Tibial nerve (tissue), 4 donors: Measurements from ENCODE around the gene C4BPA. TPM values are rescaled to one million over a fixed set of nuclear protein-coding genes. Genes with fewer than 3 reads are reported as not detected.

Experiments used
- DNase-seq, 2 donors: peaks; one replicate each; pipeline ENCODE4 v3.0.0-alpha.2; 2019; ENCODE audit warnings: low spot score in 2 of 2
- H3K27ac ChIP-seq, 4 donors: fragments of 200-600 bp; sonication (generic) in 3 of 4; one replicate each; pipeline ENCODE4 v1.5.1; 2017 to 2019; ENCODE audit warnings: mild to moderate bottlenecking in 1 of 4
- H3K27me3 ChIP-seq, 2 donors: fragments of 200-600 bp; sonication (generic) in 1 of 2; one replicate each; pipeline versions ENCODE4 v1.5.1 to v1.6.0; 2017 to 2019
- H3K36me3 ChIP-seq, 3 donors: fragments of 200-600 bp; sonication (generic); one replicate each; pipeline ENCODE4 v1.5.1; 2018 to 2019
- H3K4me1 ChIP-seq, 4 donors: fragments of 200-600 bp; sonication (generic) in 3 of 4; one replicate each; pipeline ENCODE4 v1.5.1; 2017 to 2019
- H3K4me3 ChIP-seq, 4 donors: fragments of 200-600 bp; sonication (generic) in 3 of 4; one replicate each; pipeline ENCODE4 v1.5.1; 2017 to 2019; ENCODE audit warnings: mild to moderate bottlenecking in 1 of 4, moderate library complexity in 1 of 4
- H3K9me3 ChIP-seq, 4 donors: fragments of 200-600 bp; sonication (generic) in 3 of 4; one replicate each; pipeline ENCODE4 v1.5.1; 2017 to 2019
- CTCF ChIP-seq, 5 experiments: fragments of 200-600 bp in 3 of 5; fragments of 450-650 bp in 2 of 5; sonication (generic) in 3 of 5; IDR thresholded peaks; one replicate each; pipeline ENCODE4 v1.5.1; 2016 to 2019; ENCODE audit warnings: antibody characterized with exemption in 5 of 5, mild to moderate bottlenecking in 3 of 5, moderate library complexity in 2 of 5
- EP300 ChIP-seq, 2 donors: sonication (generic); formaldehyde crosslinking; IDR thresholded peaks; one replicate each; pipeline ENCODE4 v1.6.1; 2017; ENCODE audit warnings: antibody characterized with exemption in 2 of 2, mild to moderate bottlenecking in 1 of 2
- POLR2A ChIP-seq, 2 donors: fragments of 450-650 bp; IDR thresholded peaks; one replicate each; pipeline ENCODE4 v1.6.1; 2017; ENCODE audit warnings: antibody characterized with exemption in 2 of 2, mild to moderate bottlenecking in 2 of 2, moderate library complexity in 2 of 2
- WGBS, 2 donors: methylation state at CpG; one replicate each; pipeline ENCODE4 v1.1.5; 2018; 5-methylcytosine and 5-hydroxymethylcytosine counted together
- total RNA-seq, 4 donors: library from RNA; depleted of rRNA; stranded (reverse); fragments of >200 nt; gene quantifications; one replicate each; pipeline ENCODE4 v1.1.0, GENCODE V29; 2016

Gene C4BPA
- total RNA-seq, 4 donors from 2014 or later: not detected

GRCh38 chr1:207112616-207113296 lies 8.7 kb downstream of the C4BPA start:
- Histone ChIP-seq H3K27me3 (no peaks in the 10 kb centered on the region), H3K9me3 (no peaks in the 10 kb centered on the region), H3K4me1 (no peaks in the 10 kb centered on the region), H3K27ac (no peak overlapping the region), H3K4me3 (no peak overlapping the region), H3K36me3 (no peaks in the 10 kb centered on the region)
- 79 to 85% methylated on average over 2 of the region's 2 CpGs for WGBS, 2 donors
- TF ChIP-seq CTCF (IDR thresholded peaks at IDR 0.05): no peak
- TF ChIP-seq EP300 (IDR thresholded peaks at IDR 0.05): no peak
- no peak for TF ChIP-seq POLR2A (IDR thresholded peaks at IDR 0.05)
- no peak for DNase-seq

- no peaks in the 10 kb centered on the region for H3K4me1 ChIP-seq
- TF ChIP-seq EP300 (IDR thresholded peaks at IDR 0.05): no peak
- no peak for TF ChIP-seq POLR2A (IDR thresholded peaks at IDR 0.05)
- no peak for TF ChIP-seq CTCF (IDR thresholded peaks at IDR 0.05)
- DNase-seq: no peak
- WGBS, 2 donors: 64 to 68% methylated on average over 5 of the region's 5 CpGs
- no peaks in the 10 kb centered on the region for H3K36me3 ChIP-seq
- H3K4me3 ChIP-seq: no peak overlapping the region
- no peaks in the 10 kb centered on the region for H3K27me3 ChIP-seq
- H3K9me3 ChIP-seq: no peaks in the 10 kb centered on the region
- no peak overlapping the region for H3K27ac ChIP-seq
Observed at GRCh38 chr1:207115269-207115668, 11.2 kb downstream of the C4BPA start.

- H3K9me3 ChIP-seq: peaks cover 0 to 22% (median 5%) of the 10 kb centered on the region in 4 donors
- H3K4me1 ChIP-seq: no peaks in the 10 kb centered on the region
- WGBS, 2 donors: 86% methylated on average over 3 of the region's 3 CpGs
- no peak for TF ChIP-seq EP300 (IDR thresholded peaks at IDR 0.05)
- no peak for TF ChIP-seq CTCF (IDR thresholded peaks at IDR 0.05)
- TF ChIP-seq POLR2A (IDR thresholded peaks at IDR 0.05): no peak
- no peaks in the 10 kb centered on the region for H3K27me3 ChIP-seq
- H3K36me3 ChIP-seq: peaks cover 0 to 16% (median 0%) of the 10 kb centered on the region in 3 donors
- H3K4me3 ChIP-seq: no peak overlapping the region
- H3K27ac ChIP-seq: no peak overlapping the region
- no peak for DNase-seq
Observed at GRCh38 chr1:207124389-207124788, 20.4 kb downstream of the C4BPA start.

- Histone ChIP-seq H3K4me1 (no peaks in the 10 kb centered on the region), H3K36me3 (peaks cover 0 to 35% (median 0%) of the 10 kb centered on the region in 3 donors), H3K27me3 (no peaks in the 10 kb centered on the region), H3K9me3 (peaks cover 0 to 41% (median 8%) of the 10 kb centered on the region in 4 donors), H3K4me3 (no peak overlapping the region), H3K27ac (no peak overlapping the region)
- TF ChIP-seq POLR2A (IDR thresholded peaks at IDR 0.05): no peak
- TF ChIP-seq EP300 (IDR thresholded peaks at IDR 0.05): no peak
- TF ChIP-seq CTCF (IDR thresholded peaks at IDR 0.05): no peak
- DNase-seq: no peak
Observed at GRCh38 chr1:207128336-207128921, 24.4 kb downstream of the C4BPA start.

- H3K4me1 ChIP-seq: no peaks in the 10 kb centered on the region
- no peak for TF ChIP-seq CTCF (IDR thresholded peaks at IDR 0.05)
- no peak for TF ChIP-seq POLR2A (IDR thresholded peaks at IDR 0.05)
- TF ChIP-seq EP300 (IDR thresholded peaks at IDR 0.05): no peak
- H3K27me3 ChIP-seq: no peaks in the 10 kb centered on the region
- H3K27ac ChIP-seq: no peak overlapping the region
- H3K4me3 ChIP-seq: no peak overlapping the region
- peaks cover 0 to 35% (median 0%) of the 10 kb centered on the region in 3 donors for H3K36me3 ChIP-seq
- H3K9me3 ChIP-seq: peaks cover 0 to 41% (median 8%) of the 10 kb centered on the region in 4 donors
- DNase-seq: no peak
Observed at GRCh38 chr1:207129053-207129452, 25.0 kb downstream of the C4BPA start.
